Peyer's patch (tissue), 4 donors: Measurements from ENCODE around the gene IFFO2. TPM values are rescaled to one million over a fixed set of nuclear protein-coding genes. Genes with fewer than 3 reads are reported as not detected.

ENCODE experiments used
- DNase-seq, 3 donors: peaks; one replicate each; pipeline ENCODE4 v3.0.0-alpha.2; 2017 to 2019
- H3K27ac ChIP-seq, 4 donors: fragments of 200-600 bp; sonication (generic); one replicate each; pipeline ENCODE4 v1.5.1; 2016 to 2019
- H3K27me3 ChIP-seq, 2 donors: fragments of 200-600 bp; sonication (generic); one replicate each; pipeline ENCODE4 v1.5.1; 2019
- H3K36me3 ChIP-seq, 3 donors: fragments of 200-600 bp; sonication (generic); one replicate each; pipeline ENCODE4 v1.5.1; 2016 to 2019
- H3K4me1 ChIP-seq, 4 donors: fragments of 200-600 bp; sonication (generic); one replicate each; pipeline ENCODE4 v1.5.1; 2016 to 2019
- H3K4me3 ChIP-seq, 4 donors: fragments of 200-600 bp; sonication (generic); 1 replicate in 3 of 4; 2 replicates in 1 of 4; pipeline ENCODE4 v1.5.1; 2016 to 2019; ENCODE audit warnings: mild to moderate bottlenecking in 1 of 4
- H3K9me3 ChIP-seq, 4 donors: fragments of 200-600 bp; sonication (generic); one replicate each; pipeline ENCODE4 v1.5.1; 2016 to 2019; ENCODE audit warnings: mild to moderate bottlenecking in 1 of 4
- CTCF ChIP-seq, 6 experiments: fragments of 450-650 bp in 4 of 6; fragments of 200-600 bp in 2 of 6; sonication (generic) in 1 of 6; IDR thresholded peaks; one replicate each; pipeline ENCODE4 v1.5.1; 2017 to 2019; ENCODE audit warnings: antibody characterized with exemption in 6 of 6, mild to moderate bottlenecking in 3 of 6, moderate library complexity in 1 of 6
- POLR2A ChIP-seq, 2 donors: fragments of 450-650 bp; IDR thresholded peaks; one replicate each; pipeline ENCODE4 v1.5.1; 2017; ENCODE audit warnings: antibody characterized with exemption in 2 of 2, mild to moderate bottlenecking in 2 of 2, moderate library complexity in 2 of 2
- total RNA-seq, 4 donors: library from RNA; depleted of rRNA; stranded (reverse); fragments of >200 nt; gene quantifications; one replicate each; pipeline ENCODE4 v1.1.0, GENCODE V29; 2016

IFFO2 gene
- total RNA-seq, 4 donors from 2014 or later: 1.9 to 14.9 (median 3.8) TPM

DNA sequence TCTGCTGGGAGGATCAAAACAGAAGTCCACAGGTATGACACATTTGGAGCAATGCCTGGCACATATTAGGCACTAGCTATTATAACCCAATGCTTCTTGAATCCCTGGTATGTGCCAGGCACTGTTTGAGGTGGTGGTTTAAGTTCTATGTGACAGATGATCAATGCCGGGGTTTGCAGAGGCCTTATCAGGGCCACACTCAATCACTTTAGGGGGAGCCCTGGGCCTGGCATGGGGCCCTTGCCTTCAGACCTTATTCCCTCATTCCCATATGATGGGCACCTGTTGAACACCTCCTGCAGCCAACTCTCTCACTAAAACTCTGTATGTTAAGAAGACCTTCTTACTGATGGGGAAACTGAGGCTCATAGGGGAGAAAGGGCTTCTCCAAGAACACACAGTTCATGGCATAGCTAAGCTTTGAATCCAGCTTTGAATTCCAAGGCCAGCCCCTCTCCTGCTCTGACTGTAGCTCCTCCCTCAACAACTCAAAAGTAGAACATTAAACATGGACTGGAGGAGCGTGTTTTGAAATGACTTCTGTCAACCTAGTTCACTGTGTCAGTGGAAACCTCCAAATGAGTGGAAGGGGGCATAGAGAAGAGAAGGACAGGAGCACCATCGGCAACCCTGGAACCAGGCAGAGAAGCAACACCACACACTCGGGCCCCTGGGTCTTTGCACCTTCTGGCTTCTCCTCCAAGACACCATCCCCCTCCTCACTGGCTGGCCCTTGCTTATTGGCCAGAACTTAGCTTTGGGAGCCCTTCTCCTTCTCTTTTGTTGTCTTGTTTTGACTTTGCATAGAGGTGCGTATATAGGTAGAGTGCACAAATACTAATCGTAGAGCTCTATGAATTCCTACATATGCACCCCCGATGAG lies 6.6 kb upstream of the IFFO2 start:
- Histone ChIP-seq H3K4me1 (peaks cover 0 to under 1% (median 0%) of the 10 kb centered on the region in 4 donors), H3K4me3 (no peak overlapping the region), H3K27ac (no peak overlapping the region), H3K36me3 (no peaks in the 10 kb centered on the region), H3K27me3 (no peaks in the 10 kb centered on the region), H3K9me3 (no peaks in the 10 kb centered on the region)
- no peak for TF ChIP-seq POLR2A (IDR thresholded peaks at IDR 0.05)
- no peak for TF ChIP-seq CTCF (IDR thresholded peaks at IDR 0.05)
- peak in 1 of 3 donors; percentile 20 for DNase-seq

DNA sequence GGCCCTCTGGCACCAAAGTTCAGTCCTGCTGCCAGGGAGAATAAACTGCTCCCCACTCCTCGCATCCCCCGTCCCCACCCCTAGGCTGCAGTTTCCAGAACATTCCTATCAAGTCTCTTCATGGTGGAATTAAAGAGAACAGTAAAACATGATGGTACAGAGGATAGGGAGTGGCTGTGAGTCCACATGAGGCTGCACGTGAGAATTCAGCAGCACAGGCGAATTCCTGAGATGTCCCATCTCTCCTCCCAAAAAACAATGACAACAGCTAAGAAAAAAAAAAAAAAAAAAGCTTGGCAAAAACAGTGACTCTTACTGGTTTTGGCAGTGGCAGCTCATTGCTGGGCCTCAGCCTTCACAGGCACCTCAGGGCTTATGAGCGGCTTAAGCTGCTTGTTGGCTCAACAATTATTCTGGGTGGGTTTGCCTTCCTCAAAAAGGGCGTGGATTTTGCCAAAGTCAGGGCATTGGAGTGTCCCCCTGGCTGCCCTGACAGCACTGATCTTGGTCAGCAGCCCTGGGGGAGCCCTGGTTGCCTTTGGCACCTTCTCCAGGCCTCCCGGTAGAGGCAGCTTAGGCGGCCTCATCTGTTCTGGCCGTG lies 5.7 kb upstream of the IFFO2 start:
- no peak for TF ChIP-seq POLR2A (IDR thresholded peaks at IDR 0.05)
- TF ChIP-seq CTCF (IDR thresholded peaks at IDR 0.05): no peak

GRCh38 chr1:18960821-18961220 lies 4.3 kb upstream of the IFFO2 start:
- DNase-seq: no peak
- Histone ChIP-seq H3K4me1 (peaks cover 0 to 11% (median 4%) of the 10 kb centered on the region in 4 donors), H3K4me3 (no peak overlapping the region), H3K36me3 (no peaks in the 10 kb centered on the region), H3K27me3 (no peaks in the 10 kb centered on the region), H3K9me3 (no peaks in the 10 kb centered on the region), H3K27ac (no peak overlapping the region)
- TF ChIP-seq POLR2A (IDR thresholded peaks at IDR 0.05) (no peak), CTCF (IDR thresholded peaks at IDR 0.05) (no peak)

More for the DNA sequence above, 5.7 kb upstream of the IFFO2 start:
- H3K4me1 ChIP-seq: peaks cover 0 to 9% (median 1%) of the 10 kb centered on the region in 4 donors
- no peaks in the 10 kb centered on the region for H3K36me3 ChIP-seq
- no peak overlapping the region for H3K27ac ChIP-seq
- no peaks in the 10 kb centered on the region for H3K27me3 ChIP-seq
- no peak overlapping the region for H3K4me3 ChIP-seq
- peak in 1 of 3 donors; percentile 25 for DNase-seq
- H3K9me3 ChIP-seq: no peaks in the 10 kb centered on the region

DNA sequence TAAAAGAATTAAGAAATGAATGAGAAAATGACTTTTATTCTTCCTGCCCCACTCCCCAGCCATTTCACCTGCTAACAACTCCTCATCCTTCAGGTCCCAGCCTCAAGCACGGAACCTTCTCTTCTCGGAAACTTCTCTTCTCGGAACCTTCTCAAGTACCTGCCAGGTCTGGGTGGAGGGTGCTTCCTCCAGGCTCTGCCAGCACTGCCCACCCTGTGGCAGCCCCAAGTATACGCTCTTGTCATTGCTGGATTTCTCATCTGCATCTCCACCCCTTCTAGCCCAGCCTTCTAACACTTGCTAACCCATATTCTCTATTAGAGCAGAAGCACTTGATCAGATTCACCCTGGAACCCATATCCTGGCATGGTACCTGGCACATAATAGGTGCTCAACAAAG lies 3.9 kb upstream of the IFFO2 start:
- DNase-seq: peak in 1 of 3 donors; percentile 2
- no peak overlapping the region for H3K27ac ChIP-seq
- H3K4me1 ChIP-seq: peaks cover 0 to 12% (median 4%) of the 10 kb centered on the region in 4 donors
- H3K27me3 ChIP-seq: no peaks in the 10 kb centered on the region
- H3K9me3 ChIP-seq: no peaks in the 10 kb centered on the region
- no peak overlapping the region for H3K4me3 ChIP-seq
- no peaks in the 10 kb centered on the region for H3K36me3 ChIP-seq
- TF ChIP-seq POLR2A (IDR thresholded peaks at IDR 0.05): no peak
- TF ChIP-seq CTCF (IDR thresholded peaks at IDR 0.05): no peak

GRCh38 chr1:18959591-18959990 lies 3.1 kb upstream of the IFFO2 start:
- no peak overlapping the region for H3K4me3 ChIP-seq
- H3K4me1 ChIP-seq: peaks cover 0 to 21% (median 4%) of the 10 kb centered on the region in 4 donors
- TF ChIP-seq CTCF (IDR thresholded peaks at IDR 0.05) (no peak), POLR2A (IDR thresholded peaks at IDR 0.05) (no peak)
- DNase-seq: no peak
- H3K27me3 ChIP-seq: no peaks in the 10 kb centered on the region
- H3K27ac ChIP-seq: no peak overlapping the region
- no peaks in the 10 kb centered on the region for H3K36me3 ChIP-seq
- H3K9me3 ChIP-seq: no peaks in the 10 kb centered on the region
